Measurements from ENCODE around the gene DENND11.

The DENND11 gene

DNA sequence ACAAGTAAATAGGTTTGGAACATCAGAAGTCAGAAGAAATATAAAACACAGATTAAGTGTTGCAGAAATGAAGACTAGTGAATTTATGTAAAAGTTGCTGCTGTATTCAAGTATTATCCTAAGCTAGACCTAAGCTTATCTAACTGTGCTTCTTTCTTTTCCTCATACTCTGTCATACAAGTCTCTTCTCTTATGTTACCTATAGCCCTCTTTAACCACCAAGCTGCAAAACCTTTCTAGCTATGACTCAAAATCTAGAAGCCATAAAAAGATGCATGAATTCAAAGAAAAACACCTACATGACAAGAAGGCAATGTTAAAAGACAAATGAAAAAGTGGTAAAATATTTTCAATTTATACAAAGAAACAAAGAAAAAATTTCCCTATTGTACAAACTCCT is 23.0 kb downstream of the DENND11 start:
- H3K9me2 ChIP-seq (replicated peaks; ENCODE audit: insufficient read depth, low read length): no peaks in the 10 kb centered on the region
- no peaks in the 10 kb centered on the region for H3K27me3 ChIP-seq (replicated peaks; ENCODE audit: insufficient read depth, low read length)
- H3F3A ChIP-seq (ENCODE audit: insufficient read depth, low read length): no peaks in the 10 kb centered on the region
- H3K9ac ChIP-seq (ENCODE audit: low read length): no peak overlapping the region
- no peaks in the 10 kb centered on the region for H3K9me3 ChIP-seq (replicated peaks; ENCODE audit: insufficient read depth, low read length)
- no peaks in the 10 kb centered on the region for H3K79me2 ChIP-seq (ENCODE audit: low read length)
- no peak overlapping the region for H3K4me3 ChIP-seq (ENCODE audit: low read length)
- H3K36me3 ChIP-seq (replicated peaks; ENCODE audit: insufficient read depth, low read length): no peaks in the 10 kb centered on the region
- no peak overlapping the region for H2AFZ ChIP-seq (ENCODE audit: low read length)
- no peak for TF ChIP-seq EZH2phosphoT487 (IDR thresholded peaks at IDR 0.05; ENCODE audit: low read length)
- no peak for TF ChIP-seq EZH2 (optimal IDR thresholded peaks at IDR 0.05; ENCODE audit: low read depth, low read length)
- TF ChIP-seq, protein P1, sequence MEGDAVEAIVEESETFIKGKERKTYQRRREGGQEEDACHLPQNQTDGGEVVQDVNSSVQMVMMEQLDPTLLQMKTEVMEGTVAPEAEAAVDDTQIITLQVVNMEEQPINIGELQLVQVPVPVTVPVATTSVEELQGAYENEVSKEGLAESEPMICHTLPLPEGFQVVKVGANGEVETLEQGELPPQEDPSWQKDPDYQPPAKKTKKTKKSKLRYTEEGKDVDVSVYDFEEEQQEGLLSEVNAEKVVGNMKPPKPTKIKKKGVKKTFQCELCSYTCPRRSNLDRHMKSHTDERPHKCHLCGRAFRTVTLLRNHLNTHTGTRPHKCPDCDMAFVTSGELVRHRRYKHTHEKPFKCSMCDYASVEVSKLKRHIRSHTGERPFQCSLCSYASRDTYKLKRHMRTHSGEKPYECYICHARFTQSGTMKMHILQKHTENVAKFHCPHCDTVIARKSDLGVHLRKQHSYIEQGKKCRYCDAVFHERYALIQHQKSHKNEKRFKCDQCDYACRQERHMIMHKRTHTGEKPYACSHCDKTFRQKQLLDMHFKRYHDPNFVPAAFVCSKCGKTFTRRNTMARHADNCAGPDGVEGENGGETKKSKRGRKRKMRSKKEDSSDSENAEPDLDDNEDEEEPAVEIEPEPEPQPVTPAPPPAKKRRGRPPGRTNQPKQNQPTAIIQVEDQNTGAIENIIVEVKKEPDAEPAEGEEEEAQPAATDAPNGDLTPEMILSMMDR (IDR thresholded peaks at IDR 0.05; ENCODE audit: low read length): no peak
- no peaks in the 10 kb centered on the region for H3K4me1 ChIP-seq (ENCODE audit: low read length)
- DNase-seq: no peak
- H3K27ac ChIP-seq (ENCODE audit: low read length): no peak overlapping the region
- no peak overlapping the region for H3K4me2 ChIP-seq (ENCODE audit: low read depth, low read length)
- H4K20me1 ChIP-seq (ENCODE audit: insufficient read depth, low read length): no peaks in the 10 kb centered on the region

DNA sequence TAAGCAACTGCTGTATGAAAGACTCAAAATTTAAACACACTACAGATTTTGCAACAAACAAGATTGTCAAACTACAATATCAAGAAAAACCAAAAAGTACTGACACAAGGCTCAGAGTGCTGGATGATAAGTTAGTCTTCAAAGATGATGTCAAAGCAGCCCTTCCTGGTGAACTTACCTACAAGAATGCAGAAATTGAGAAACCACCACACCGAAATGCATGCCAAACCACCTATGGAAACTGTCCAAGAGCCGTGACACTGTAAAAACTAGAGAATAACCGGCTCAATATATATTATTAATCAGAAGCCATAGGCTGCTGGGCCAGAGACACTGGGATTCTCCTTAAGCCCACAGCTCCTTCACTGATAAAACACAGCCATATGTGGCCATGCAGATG is 25.3 kb downstream of the DENND11 start:
- Histone ChIP-seq H3K27ac (ENCODE audit: low read length) (no peak overlapping the region), H3K4me1 (ENCODE audit: low read length) (no peaks in the 10 kb centered on the region)

DNA sequence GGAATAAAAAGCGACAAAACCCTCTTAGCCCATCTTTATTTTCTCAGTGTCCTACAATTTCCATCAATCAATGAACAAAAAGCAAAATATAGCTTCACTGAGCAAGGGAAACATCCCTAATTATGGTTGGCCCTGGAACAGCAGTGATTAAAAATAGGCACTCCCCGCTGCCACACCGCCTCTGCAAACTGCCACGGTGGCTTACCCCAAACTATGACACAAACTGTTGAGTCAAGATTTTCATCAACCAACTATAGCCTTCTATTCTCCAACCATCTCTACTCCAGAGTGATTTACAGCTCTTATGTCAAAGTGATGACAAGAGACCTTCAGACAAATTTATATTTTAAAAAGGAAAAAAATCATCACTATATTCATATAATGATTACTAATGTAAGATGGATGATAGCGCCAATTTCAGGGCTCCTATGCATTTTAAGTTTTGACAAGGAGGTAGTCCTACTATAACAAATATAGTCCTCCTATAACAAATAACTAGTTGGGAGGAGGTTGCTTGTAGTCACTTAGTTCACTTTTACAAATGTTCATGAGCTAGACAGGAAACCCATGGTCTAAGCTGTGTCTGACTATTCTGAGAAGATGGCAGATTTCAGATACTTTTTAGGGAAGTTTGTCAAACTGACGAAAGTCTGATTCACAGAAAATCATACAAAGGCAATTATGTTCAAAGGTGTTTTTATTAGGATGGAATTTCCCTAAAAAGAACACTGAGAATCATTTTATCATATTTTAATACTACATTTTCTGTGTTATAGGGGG is 26.3 kb downstream of the DENND11 start:
- H3K79me2 ChIP-seq (ENCODE audit: low read length): no peaks in the 10 kb centered on the region
- H3K4me3 ChIP-seq (ENCODE audit: low read length): no peak overlapping the region
- TF ChIP-seq EZH2phosphoT487 (IDR thresholded peaks at IDR 0.05; ENCODE audit: low read length): no peak
- TF ChIP-seq, protein P1 (IDR thresholded peaks at IDR 0.05; ENCODE audit: low read length): no peak
- no peak for TF ChIP-seq EZH2 (optimal IDR thresholded peaks at IDR 0.05; ENCODE audit: low read depth, low read length)
- H3K36me3 ChIP-seq (replicated peaks; ENCODE audit: insufficient read depth, low read length): no peaks in the 10 kb centered on the region
- H4K20me1 ChIP-seq (ENCODE audit: insufficient read depth, low read length): no peaks in the 10 kb centered on the region
- H3K9me3 ChIP-seq (replicated peaks; ENCODE audit: insufficient read depth, low read length): no peaks in the 10 kb centered on the region
- DNase-seq: no peak
- no peaks in the 10 kb centered on the region for H3F3A ChIP-seq (ENCODE audit: insufficient read depth, low read length)
- H3K9me2 ChIP-seq (replicated peaks; ENCODE audit: insufficient read depth, low read length): no peaks in the 10 kb centered on the region
- H3K4me1 ChIP-seq (ENCODE audit: low read length): no peaks in the 10 kb centered on the region
- no peak overlapping the region for H3K27ac ChIP-seq (ENCODE audit: low read length)
- no peak overlapping the region for H3K4me2 ChIP-seq (ENCODE audit: low read depth, low read length)
- H2AFZ ChIP-seq (ENCODE audit: low read length): no peak overlapping the region
- H3K9ac ChIP-seq (ENCODE audit: low read length): no peak overlapping the region
- H3K27me3 ChIP-seq (replicated peaks; ENCODE audit: insufficient read depth, low read length): no peaks in the 10 kb centered on the region

More for the DNA sequence above, 25.3 kb downstream of the DENND11 start:
- DNase-seq: no peak
- TF ChIP-seq EZH2 (optimal IDR thresholded peaks at IDR 0.05; ENCODE audit: low read depth, low read length) (no peak), EZH2phosphoT487 (IDR thresholded peaks at IDR 0.05; ENCODE audit: low read length) (no peak)
- TF ChIP-seq, protein P1 (IDR thresholded peaks at IDR 0.05; ENCODE audit: low read length): no peak
- Histone ChIP-seq H3K9ac (ENCODE audit: low read length) (no peak overlapping the region), H3K9me2 (replicated peaks; ENCODE audit: insufficient read depth, low read length) (no peaks in the 10 kb centered on the region), H4K20me1 (ENCODE audit: insufficient read depth, low read length) (no peaks in the 10 kb centered on the region), H2AFZ (ENCODE audit: low read length) (no peak overlapping the region), H3K4me2 (ENCODE audit: low read depth, low read length) (no peak overlapping the region), H3K79me2 (ENCODE audit: low read length) (no peaks in the 10 kb centered on the region), H3K4me3 (ENCODE audit: low read length) (no peak overlapping the region), H3K27me3 (replicated peaks; ENCODE audit: insufficient read depth, low read length) (no peaks in the 10 kb centered on the region), H3F3A (ENCODE audit: insufficient read depth, low read length) (no peaks in the 10 kb centered on the region), H3K36me3 (replicated peaks; ENCODE audit: insufficient read depth, low read length) (no peaks in the 10 kb centered on the region), H3K9me3 (replicated peaks; ENCODE audit: insufficient read depth, low read length) (no peaks in the 10 kb centered on the region)

Data from MM.1S (cell line).